NCI-H2029 (cell line): ENCODE measurements around the gene LRP1B.

Experiments used
- DNase-seq: peaks from one replicate; lab custom pipeline; 2025; lab: John Stamatoyannopoulos, UW

LRP1B gene

DNA sequence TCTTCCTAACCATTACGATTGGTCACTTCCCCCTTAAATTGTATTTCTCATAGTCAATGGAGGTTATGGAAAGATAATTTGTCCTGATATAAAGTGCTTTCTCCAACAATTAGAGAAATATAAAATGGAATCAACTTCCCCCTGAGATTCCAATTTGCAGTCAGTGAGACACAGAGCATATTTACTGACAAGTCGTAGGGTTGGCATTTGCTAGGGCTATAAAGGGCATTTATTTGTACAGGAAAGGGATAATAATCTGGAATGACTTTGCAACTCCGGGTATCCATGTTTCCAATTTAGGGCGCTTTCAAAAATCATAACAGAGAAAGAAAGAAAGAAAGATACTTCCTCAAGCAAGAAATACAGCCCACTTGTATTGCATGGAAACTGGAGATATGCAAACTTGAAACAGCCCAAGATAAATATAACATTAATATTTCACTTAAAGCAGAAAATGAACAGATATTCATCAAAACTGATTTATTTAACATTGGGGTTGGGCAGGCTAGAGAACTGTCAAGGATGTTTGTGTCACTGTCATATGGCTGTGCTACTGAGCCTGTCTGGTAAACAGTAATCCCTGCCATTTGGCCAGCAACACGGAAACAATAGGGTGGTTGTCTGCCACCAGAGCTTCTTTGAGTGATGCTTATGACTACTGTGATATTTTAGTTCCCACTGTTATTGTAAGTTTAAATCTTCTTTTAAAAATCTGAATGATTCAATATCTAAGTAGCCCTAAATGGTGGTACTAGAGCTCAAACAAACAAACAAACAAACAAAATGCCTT, 621.8 kb downstream of the LRP1B start:
- no peak for DNase-seq

DNA sequence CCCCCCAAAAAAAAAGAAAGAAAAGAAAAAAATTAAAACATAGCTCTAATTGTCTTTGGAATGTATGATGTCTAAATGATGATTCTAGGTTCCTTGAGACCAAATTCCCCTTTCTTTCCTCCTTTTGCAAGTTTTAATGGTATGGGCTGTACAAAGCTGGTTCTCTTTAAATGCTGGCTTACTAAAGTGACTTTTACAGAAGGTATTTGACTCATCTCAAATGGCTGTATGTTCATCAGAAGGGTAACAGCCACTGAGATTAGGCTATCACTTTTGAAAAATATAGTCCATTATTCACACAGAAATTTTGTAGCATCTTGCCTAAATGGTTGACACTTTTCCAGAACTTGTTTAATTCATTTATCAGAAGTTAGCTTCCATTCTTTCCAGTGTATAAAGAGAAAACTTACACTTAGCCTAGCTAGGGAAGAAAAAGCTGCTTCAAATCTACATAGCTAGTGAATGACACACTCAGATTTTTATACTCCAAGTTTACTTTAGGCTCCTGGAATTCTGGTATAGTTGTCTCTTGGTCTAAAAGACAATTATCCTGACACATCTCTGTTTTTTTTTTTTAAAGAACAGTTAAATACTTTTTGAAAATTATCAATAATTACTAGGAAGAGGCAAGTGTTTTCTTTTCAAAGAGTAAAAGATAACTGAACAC, 622.6 kb downstream of the LRP1B start:
- no peak for DNase-seq

DNA sequence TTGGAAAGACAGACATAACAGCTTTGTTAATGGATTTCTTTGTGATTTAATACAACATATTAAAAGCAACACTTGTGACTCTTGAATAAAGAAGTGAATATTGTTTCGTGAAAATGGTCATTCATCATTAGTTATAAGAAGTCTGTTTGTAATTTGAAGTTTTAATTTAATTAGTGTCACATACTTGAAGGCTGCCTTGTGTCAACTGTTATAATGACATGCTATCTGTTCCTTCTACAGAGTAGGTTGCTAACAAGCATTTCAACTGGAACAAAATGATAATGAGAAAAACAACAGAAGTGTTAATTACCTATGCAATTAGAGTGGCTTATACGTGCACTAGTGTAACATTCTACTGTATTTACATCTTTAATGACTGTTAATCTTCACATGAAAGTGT, 624.7 kb downstream of the LRP1B start:
- no peak for DNase-seq

GRCh38 chr2:141501752-141502151, 629.1 kb downstream of the LRP1B start:
- DNase-seq, result no peak

DNA sequence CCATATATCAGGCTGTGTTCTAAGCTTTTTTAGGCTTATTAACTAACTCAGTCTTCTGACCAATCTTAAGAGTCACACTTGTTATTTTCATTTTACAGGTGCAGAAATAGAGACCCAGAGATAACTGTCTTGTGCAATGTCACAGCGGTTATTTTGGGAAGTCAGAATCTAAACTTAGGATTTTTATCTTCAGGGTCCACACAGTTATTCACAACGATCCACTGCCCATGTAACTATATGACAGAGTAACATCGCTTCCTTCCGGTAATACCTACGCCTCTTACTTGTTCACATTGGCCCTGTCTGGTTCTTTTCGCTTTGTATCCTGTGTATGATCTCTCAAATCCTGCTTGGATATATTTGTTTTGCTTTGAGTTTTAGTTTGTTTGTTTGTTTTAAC, 631.7 kb downstream of the LRP1B start:
- no peak for DNase-seq

DNA sequence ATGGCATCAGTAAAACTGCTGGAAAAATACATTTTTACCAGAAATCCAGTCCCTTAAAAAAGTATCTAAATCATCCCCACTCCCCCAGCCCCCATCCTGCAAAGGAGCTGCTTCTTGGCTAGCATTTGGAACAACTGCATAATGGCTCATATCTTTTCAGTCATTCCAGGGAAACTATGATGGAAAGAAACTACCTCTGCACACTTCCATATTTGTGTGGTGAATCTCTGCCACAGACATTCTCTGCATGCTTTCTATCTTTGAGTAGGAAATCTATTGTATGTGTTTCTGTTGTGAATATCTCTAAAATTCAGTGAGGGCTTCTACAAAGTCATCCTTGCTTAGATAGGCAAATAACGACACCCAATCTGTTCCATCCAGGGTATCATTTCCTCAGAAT, 632.3 kb downstream of the LRP1B start:
- DNase-seq, result no peak

- DNase-seq, result no peak
Measured at GRCh38 chr2:141497272-141497671, 633.5 kb downstream of the LRP1B start.

DNA sequence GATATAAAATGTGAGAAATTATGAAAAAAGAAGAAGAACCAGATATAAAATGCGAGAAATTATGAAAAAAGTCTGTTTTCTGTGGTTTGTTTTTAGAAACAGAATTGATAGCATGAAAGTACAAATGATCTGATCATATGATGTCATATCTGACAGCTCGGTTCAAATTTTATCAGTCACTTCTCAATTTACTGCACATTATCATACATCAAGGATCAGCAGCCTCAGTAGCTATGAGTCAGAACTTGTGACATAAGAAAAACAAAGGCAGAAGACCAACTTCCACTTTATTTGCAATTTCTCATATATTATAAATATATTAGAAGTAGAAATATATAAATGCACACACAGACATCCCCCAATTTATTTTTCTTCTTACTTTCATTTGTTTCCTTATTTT, 634.0 kb downstream of the LRP1B start:
- no peak for DNase-seq

DNA sequence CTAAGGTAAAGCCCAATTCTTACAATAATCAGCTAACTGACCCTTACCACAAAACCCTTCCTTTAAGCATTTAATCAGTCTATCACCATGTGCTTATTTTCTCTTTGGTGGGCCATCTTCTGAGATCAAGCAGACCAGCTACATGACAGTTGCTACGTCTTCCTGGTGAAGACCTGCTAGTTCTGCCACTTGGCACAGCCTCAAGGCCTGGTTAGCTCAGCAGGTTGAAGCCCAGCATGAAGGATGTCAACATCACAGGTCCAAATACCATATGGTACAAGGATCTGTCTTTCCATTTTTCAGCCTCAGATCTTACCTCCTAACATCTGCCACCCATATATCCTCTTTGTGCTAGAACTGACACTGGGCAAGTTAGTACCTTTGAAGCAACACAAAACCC, 636.9 kb downstream of the LRP1B start:
- no peak for DNase-seq

DNA sequence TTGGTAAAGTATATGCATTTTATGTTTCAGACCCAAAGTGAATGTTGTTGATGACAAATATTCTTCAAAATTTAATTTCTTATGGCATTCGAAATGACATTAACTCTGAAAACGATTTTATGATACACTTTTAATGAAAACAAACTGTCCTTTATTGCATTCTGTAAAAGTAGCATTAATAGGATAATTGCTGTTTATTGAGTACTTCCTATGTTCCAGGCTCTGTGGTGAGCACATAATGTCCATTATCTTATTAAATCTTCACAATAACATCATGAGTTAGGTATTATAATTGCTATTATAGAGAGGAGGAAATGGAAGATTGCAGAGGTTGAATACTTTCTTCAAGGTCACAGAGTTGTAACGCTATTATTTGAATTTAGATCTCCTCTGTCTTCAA, 638.0 kb downstream of the LRP1B start:
- DNase-seq, result no peak

- no peak for DNase-seq
Measured at GRCh38 chr2:141490886-141491285, 639.9 kb downstream of the LRP1B start.

- no peak for DNase-seq
Measured at GRCh38 chr2:141482697-141483096, 648.1 kb downstream of the LRP1B start.

GRCh38 chr2:141475801-141476200, 655.0 kb downstream of the LRP1B start:
- DNase-seq, result no peak

DNA sequence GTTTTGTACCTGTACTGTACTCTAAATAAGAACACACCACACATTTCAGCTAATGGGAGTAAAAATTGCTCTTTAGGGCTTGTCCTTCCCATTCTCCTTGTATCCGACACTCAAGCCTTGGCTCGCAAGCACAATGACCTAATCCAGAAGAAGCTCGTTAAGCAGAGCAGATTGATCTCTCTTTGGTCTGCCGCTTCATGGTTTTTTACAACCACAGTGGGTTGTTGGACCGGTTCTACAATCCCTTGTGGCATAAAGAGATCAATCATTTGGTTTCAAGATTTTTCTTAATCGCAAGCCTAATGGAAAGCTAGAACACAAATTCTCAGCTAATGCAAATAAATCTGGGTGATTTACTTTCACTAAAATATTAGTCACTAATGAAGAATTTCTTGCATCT, 662.1 kb downstream of the LRP1B start:
- DNase-seq, result no peak

DNA sequence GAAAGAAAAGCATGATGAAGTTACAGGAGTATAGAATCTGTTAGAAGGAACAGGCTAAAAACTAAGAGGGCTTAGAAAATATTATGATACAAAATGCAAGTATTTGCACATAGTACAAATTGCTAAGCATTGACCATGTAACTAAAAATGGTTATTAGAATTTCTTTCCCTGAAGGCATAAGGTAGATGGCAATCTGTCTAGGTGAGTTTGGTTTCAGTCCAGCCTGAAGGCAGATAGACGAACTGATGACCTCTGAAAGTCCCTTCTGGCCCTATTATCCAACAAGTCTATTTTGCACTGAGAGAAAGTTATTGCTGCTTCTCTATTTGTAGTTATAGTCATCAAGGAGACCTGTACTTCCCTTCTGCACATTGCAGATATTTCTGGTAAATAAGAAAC, 663.5 kb downstream of the LRP1B start:
- no peak for DNase-seq

DNA sequence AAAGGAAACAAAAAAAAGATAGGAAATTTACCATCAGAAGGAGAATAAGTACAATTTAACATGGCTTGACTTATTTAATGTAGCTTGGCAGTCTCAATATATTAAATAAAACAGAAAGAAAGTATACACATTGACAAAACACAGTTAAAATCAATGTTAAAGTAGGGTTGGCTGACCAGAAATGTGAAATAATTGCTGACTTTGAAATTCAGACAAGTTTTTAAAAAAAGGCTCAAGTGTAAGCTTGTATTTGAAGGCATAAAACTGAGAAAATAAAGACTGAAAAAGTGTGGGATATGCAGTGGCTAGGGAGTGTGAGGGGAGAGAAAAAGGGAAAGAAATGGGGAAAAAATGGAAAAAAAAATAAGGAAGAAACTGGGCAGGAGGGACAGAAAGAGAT, 665.8 kb downstream of the LRP1B start:
- no peak for DNase-seq

DNA sequence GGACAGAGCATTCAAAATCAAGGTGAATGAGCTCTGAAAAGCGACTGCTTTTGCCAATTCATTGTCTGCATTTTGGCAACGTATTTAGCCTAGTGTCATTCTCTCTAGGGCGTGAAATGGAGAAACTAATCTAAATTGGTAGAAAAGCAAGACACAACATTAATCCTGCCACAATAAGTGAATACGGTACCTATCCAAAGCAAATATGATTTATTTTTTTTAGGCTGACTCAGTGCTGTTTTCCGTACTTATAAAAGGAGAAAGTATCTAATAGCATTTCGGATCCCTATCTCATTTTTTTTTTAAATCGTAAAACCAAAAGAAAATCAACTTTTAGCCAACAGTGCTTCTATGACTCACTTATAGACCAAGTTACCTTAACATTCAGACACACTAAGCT, 672.5 kb downstream of the LRP1B start:
- DNase-seq, result no peak

DNA sequence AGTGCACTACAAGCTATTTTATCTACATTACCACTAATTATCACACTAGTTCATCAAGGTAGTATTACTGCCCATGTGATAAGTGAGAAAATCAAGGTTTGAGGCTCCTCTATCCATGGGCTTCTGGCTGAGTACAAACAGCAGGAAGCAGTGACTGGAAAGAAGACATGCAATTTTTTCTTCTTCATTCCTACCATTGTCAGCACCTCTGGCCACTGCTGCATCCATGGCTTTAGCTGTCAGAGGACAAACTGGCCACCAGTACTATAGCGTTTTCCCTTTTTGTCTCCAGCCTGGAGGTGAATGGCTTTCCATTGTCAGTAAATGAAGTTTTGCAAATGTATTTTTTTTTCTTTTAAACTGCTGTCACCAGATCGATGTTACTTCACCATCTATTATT, 674.9 kb downstream of the LRP1B start:
- DNase-seq, result no peak

DNA sequence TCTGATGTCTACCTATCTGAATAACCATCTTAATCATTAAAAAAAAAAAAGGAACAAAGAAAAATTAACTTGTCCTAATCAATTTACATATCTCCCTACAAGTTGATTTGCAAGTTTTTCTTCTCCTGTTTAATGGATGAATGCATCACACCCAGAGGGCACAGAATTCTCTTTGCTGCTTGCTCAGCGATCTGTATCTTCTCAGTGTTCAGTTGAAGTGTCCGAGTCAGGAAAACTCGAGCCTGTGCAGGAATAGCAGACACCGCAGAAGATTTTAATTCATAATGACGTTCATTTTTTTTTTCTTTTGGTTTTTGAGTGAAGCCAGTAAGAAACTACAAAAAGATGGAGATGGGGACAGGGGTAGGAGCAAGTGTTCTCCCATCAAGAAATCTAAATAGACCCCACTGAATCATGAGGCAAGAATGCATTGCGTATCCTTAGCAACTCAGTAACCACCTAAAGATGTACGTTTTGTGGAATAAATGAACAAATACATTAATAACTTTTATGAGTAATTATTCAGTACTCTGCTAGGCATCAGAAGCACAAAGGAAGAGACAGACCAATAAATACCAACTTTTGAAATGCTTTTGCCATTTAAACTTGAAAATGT, 675.5 kb downstream of the LRP1B start:
- no peak for DNase-seq

DNA sequence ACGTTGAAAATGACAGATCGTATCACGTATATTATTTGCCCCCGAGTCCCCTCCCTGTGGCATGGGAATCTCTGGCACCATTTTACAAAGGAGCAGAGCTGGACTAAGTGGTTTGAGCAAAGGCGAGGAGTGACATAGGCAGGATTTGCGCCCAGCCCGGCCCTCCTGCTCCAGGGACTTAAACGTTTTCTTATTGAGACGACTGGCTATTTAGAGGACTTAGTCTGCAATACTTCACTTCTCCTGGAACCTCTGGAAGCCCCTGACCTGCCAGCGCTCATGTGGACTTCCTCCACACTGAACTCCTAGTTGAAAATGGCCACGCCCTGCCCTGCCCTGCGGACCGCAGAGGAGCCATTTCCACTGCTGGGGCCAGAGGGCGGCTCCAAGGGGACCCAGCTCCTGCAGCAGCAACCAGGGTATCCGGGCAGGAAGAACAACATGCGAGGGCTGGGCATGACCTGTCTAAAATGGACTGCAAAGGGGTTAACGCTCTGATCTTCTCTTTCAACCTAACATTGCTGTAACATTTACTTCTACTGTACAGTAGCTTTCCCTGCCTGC, 690.7 kb downstream of the LRP1B start:
- no peak for DNase-seq

- no peak for DNase-seq
Measured at GRCh38 chr2:141439524-141439923, 691.3 kb downstream of the LRP1B start.

- no peak for DNase-seq
Measured at GRCh38 chr2:141438536-141438935, 692.3 kb downstream of the LRP1B start.

GRCh38 chr2:141437521-141437920, 693.3 kb downstream of the LRP1B start:
- DNase-seq, result no peak
